NCI-H1092 treated with DMSO at 0.1 percent for 48 hours (cell line): ENCODE results near the gene ABLIM2.

Source experiments
- DNase-seq: peaks from one replicate; lab custom pipeline; 2025; lab: John Stamatoyannopoulos, UW

ABLIM2 gene

DNA sequence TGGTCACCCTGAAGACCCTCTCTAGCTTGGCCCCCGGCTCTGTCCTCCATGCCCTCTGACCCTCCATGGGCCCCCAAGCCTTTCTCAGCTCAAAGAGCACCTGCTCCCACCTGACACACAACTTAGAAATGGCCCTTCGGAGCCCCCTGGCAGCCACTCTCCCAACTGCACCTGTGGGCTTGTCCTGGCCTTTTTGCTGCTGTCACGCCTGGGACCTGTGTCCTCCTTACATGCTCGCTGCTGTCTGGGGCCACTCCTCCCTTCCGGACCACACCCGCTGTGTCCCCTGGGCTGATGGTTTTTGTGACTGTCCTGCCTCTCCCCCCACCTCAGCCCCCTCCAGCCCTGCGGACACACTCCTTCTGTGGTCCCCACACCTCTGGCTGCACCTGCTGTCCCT is 112.7 kb downstream of the ABLIM2 start:
- DNase-seq = no peak

GRCh38 chr4:8044699-8045098 is 113.9 kb downstream of the ABLIM2 start:
- peak; percentile 93 for DNase-seq

GRCh38 chr4:8044244-8044643 is 114.4 kb downstream of the ABLIM2 start:
- DNase-seq = no peak

DNA sequence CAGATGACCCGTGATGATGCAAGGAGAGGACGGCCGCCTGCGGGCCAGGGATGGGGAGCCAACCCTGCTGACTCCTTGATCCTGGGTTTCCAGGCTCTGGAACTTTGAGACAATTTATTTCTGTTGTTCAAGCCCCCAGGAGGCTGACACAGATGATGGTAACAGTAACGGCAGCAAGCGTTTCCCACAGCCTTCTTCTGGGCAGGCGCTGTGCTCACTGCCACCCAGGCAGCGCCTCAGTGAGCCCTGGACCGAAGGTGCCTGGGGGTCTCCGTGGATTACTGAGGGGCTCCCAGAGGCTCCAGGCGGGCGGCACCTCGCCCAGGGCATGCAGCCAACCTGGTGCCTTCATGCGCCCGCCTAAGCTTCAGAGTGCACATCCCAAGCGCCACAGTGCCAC is 115.0 kb downstream of the ABLIM2 start:
- DNase-seq = no peak

DNA sequence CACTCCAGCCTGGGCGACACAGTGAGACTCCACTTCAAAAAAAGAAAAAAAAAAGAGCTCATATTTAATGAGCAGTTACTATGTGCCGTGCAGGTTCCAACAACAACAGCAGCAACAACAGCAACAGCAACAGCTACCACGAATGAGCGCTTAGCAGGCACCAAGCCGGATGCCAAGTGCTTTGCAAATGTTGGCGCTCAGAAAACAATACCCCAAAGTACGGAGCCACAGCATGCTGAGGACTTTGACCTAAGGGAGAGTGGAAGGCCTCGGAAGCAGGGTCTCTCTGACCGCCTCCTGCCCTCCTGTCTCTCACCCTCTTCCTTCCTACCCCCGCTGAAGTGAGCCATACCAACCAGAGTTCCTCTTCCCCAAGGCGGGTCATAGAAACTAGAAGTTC is 116.7 kb downstream of the ABLIM2 start:
- no peak for DNase-seq

GRCh38 chr4:8041172-8041571 is 117.4 kb downstream of the ABLIM2 start:
- DNase-seq = peak; percentile 70

DNA sequence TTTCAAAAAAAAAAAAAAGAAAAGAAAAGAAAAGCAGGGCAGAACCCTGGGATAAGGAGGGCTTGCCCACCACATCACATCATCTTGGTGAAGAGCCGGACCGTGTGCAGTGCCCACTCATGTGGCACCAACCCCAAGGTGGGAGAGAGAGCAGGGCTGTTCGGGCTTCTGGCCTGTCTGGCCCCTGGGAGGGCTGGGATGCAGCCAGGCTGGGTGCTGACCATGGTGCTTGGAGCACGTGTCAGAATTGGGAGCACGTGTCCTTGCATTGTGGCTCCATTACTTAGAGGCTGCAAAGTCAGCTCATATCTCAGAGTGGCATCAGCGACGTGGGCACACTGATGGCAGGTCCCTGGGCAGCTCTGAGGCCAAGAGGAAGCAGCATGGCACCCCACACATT is 118.0 kb downstream of the ABLIM2 start:
- no peak for DNase-seq

GRCh38 chr4:8039853-8040252 is 118.8 kb downstream of the ABLIM2 start:
- DNase-seq = no peak

DNA sequence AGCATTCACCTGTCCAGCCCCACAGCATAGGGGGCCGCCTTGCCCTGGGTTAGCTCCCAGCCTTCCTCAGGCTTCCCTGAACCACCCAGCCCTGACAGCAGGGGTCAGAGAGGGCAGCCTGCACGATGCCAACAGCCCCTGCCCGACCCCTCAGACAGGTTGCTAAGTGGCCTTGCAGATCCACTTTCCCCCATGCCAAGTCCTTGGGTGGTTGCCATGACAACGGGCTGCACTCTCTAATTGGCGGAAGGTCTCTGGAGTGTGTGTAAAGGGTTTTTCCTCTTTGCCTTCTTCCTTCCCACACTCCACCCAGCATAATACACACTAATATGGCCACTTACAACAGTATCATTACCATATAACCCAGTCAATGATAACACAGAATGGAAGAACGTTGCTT is 119.3 kb downstream of the ABLIM2 start:
- DNase-seq = peak; percentile 98

- DNase-seq = peak; percentile 98
Observed at GRCh38 chr4:8038719-8039251, 119.8 kb downstream of the ABLIM2 start.

- peak; percentile 35 for DNase-seq
Observed at GRCh38 chr4:8038083-8038482, 120.5 kb downstream of the ABLIM2 start.

- DNase-seq = no peak
Observed at GRCh38 chr4:8037150-8037769, 121.4 kb downstream of the ABLIM2 start.

GRCh38 chr4:8035371-8035780 is 123.2 kb downstream of the ABLIM2 start:
- peak; percentile 85 for DNase-seq

- DNase-seq = no peak
Observed at GRCh38 chr4:8033829-8034528, 124.6 kb downstream of the ABLIM2 start.

- no peak for DNase-seq
Observed at GRCh38 chr4:8033067-8033755, 125.4 kb downstream of the ABLIM2 start.

DNA sequence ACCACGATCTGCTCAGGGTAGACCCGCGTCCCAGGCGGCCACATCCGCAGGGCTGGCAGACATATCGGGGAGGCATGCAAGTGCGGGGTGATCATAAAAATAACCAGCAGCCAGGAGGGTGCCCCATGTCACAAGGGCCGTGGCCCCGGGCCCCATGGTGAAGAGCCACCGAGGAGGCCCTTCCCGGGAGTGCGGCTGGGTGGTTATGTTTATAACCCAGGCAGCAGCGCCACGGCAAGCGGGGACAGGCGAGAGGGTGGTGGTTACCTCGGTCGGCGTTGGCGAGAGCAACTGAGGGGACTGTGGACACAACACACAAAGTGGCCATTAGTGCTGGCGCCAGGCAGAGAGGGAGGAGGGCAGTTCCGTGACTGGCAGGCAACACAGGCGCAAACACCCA is 126.2 kb downstream of the ABLIM2 start:
- DNase-seq = peak; percentile 67

DNA sequence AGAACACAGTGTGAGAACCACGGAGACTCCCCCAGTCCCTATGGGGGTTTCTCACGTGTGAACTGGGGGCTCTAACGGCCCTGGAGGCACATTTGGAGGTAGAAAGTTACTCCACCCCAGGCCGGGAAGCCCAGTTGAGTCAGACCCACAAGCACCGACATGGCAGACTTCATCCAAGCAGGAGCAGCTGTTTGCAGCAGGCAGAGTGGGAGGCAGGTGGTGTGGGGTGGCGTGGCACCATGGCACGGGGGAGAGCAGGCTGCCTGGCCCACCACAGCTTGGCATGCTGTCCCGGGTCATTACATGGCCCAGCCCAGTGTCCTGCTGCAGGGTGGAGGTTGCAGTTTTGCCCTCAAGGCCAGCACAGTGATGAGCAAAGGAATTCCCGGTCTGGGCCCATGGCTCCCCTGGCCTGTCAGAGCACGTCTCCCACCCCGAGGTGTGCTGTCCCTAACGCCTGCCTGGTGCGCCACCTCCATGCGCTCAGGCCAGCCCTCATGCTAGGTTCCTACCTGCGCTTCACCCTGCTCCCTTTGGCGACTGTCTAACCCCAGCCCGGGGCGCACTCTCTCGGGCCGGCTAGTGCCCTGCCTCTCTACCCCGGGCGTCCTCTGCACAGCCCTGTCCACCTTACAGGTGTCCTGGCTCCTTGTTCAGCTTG is 128.4 kb downstream of the ABLIM2 start:
- no peak for DNase-seq

- no peak for DNase-seq
Observed at GRCh38 chr4:8029689-8030088, 128.9 kb downstream of the ABLIM2 start.

DNA sequence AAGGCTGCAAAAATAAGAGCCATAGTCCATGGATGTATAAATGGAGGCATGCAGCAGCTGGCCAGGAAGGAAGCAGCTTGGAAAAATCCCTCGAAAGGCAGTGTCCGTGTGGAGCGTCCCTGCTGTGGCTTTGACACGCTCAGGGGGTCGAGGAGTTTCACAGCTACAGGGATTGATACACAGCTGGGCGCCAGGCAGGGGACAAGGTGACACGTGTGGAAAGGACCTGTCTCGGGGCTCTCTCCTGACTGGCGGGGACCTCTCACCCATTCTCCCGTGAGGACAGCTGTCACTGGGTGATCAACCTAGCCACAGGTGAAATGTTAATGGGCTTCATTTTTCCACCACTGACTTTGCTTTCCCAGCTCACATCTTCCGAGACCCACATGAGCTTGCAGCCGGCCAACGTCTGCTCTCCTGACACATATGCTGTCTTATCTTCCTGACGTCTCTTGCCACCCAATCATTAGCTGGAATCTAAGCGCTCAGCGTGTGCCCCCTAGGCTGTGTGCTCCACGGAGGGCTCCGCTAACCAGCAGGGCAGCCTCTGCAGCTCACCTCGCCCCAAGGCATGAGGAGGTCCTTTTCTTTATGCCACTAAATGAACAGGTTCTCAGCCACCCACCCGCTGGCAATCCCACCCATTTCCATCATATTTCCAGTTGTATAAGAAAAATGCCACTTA is 129.6 kb downstream of the ABLIM2 start:
- no peak for DNase-seq

- DNase-seq = no peak
Observed at GRCh38 chr4:8028368-8028767, 130.2 kb downstream of the ABLIM2 start.

GRCh38 chr4:8026453-8026852 is 132.2 kb downstream of the ABLIM2 start:
- DNase-seq = no peak

DNA sequence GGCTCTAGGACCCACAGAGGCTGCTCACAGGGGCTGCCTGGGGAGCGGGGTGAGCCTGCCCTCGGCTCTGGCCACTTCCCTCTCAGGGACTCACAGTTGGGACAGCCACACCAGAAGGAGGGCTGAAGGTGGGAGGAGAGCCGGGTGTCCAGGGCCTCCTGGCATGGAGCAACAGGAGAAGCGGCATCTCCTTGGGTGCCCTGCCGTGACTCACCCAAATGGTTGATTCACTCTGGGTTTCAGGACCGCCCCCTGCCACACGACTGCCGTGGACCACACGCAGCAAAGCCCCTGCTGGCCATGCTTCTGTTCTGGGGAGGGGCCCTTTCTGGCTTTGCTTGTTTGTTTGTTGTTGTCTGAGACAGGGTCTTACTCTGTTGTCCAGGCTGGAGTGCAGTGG is 132.9 kb downstream of the ABLIM2 start:
- DNase-seq = no peak
